ENCODE data around the gene ANK3.
"Not testable (repeated sequence)": the region's sequence is repeated elsewhere in the genome, so short reads cannot be mapped to it uniquely, and the experiment has no call there.

ANK3 gene

DNA sequence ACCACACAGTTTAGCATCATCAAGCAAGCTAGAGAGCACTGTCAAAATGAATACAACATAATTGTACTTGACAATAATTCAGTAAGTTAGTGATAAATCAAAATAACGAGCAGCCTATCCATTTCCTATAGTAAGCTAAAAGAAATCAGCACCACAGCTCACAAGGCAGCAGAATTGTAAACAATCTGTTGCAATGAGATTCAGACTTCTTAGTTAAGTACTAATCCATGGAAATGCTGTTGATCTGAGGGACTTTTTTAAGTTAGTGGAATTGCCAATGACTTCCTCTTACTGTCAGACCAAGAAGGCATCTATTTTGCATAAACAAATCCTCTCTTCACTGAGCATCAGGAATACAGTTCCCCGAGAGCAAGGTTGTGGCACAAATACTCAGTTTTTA lies 346.8 kb downstream of the ANK3 start:
- H3K9ac ChIP-seq (ENCODE audit: low read length): no peak overlapping the region
- H3K27me3 ChIP-seq (ENCODE audit: control insufficient read depth, insufficient read depth, low read length): no peaks in the 10 kb centered on the region
- no peak overlapping the region for H3K27ac ChIP-seq (ENCODE audit: low read depth, low read length)
- no peaks in the 10 kb centered on the region for H3K9me3 ChIP-seq (ENCODE audit: control insufficient read depth, insufficient read depth, low read depth, low read length)
- no peak overlapping the region for H3K4me3 ChIP-seq (ENCODE audit: low read depth, low read length)
- H3K36me3 ChIP-seq (ENCODE audit: control insufficient read depth, insufficient read depth, low read length): no peaks in the 10 kb centered on the region; the same call in 1 of the 2 replicates
- peaks cover 8% of the 10 kb centered on the region; the same call in 1 of the 2 replicates for H3K4me1 ChIP-seq (ENCODE audit: control insufficient read depth, insufficient read depth, low read length)

DNA sequence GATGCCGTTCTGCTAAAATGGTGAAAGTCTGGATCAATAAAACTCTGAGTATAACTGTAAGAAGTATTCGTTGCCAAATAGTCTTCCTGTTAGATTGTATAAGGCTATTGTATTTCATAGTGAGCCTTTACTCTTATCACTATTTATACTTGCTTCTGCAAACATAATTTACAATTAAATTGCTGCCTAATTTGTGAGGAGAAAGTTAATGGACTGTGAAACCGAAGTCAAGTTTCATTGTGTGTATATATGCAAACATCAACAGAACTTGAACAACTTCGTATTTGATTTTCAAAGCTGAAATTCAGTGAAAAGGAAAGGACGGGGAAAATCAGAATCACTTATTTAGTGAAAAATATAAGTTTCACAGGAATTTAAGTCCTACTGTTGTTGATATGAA lies 347.4 kb downstream of the ANK3 start:
- Histone ChIP-seq H3K9ac (ENCODE audit: low read length) (no peak overlapping the region), H3K27me3 (ENCODE audit: control insufficient read depth, insufficient read depth, low read length) (no peaks in the 10 kb centered on the region), H3K36me3 (ENCODE audit: control insufficient read depth, insufficient read depth, low read length) (no peaks in the 10 kb centered on the region; the same call in 1 of the 2 replicates), H3K9me3 (ENCODE audit: control insufficient read depth, insufficient read depth, low read depth, low read length) (no peaks in the 10 kb centered on the region), H3K27ac (ENCODE audit: low read depth, low read length) (no peak overlapping the region), H3K4me3 (ENCODE audit: low read depth, low read length) (no peak overlapping the region), H3K4me1 (ENCODE audit: control insufficient read depth, insufficient read depth, low read length) (peaks cover 8% of the 10 kb centered on the region; the same call in 1 of the 2 replicates)

GRCh38 chr10:60041489-60042133 lies 348.1 kb downstream of the ANK3 start:
- no peaks in the 10 kb centered on the region; the same call in 1 of the 2 replicates for H3K36me3 ChIP-seq (ENCODE audit: control insufficient read depth, insufficient read depth, low read length)
- no peaks in the 10 kb centered on the region for H3K27me3 ChIP-seq (ENCODE audit: control insufficient read depth, insufficient read depth, low read length)
- H3K4me3 ChIP-seq (ENCODE audit: low read depth, low read length): no peak overlapping the region
- no peak overlapping the region for H3K9ac ChIP-seq (ENCODE audit: low read length)
- no peaks in the 10 kb centered on the region for H3K9me3 ChIP-seq (ENCODE audit: control insufficient read depth, insufficient read depth, low read depth, low read length)
- no peak overlapping the region for H3K27ac ChIP-seq (ENCODE audit: low read depth, low read length)
- H3K4me1 ChIP-seq (ENCODE audit: control insufficient read depth, insufficient read depth, low read length): peaks cover 8% of the 10 kb centered on the region; the same call in 1 of the 2 replicates

- H3K27me3 ChIP-seq (ENCODE audit: control insufficient read depth, insufficient read depth, low read length): no peaks in the 10 kb centered on the region
- H3K36me3 ChIP-seq (ENCODE audit: control insufficient read depth, insufficient read depth, low read length): no peaks in the 10 kb centered on the region; the same call in 1 of the 2 replicates
- no peaks in the 10 kb centered on the region for H3K9me3 ChIP-seq (ENCODE audit: control insufficient read depth, insufficient read depth, low read depth, low read length)
- H3K4me1 ChIP-seq (ENCODE audit: control insufficient read depth, insufficient read depth, low read length): peaks cover 8% of the 10 kb centered on the region; the same call in 1 of the 2 replicates
- no peak overlapping the region for H3K27ac ChIP-seq (ENCODE audit: low read depth, low read length)
- H3K4me3 ChIP-seq (ENCODE audit: low read depth, low read length): no peak overlapping the region
- H3K9ac ChIP-seq (ENCODE audit: low read length): no peak overlapping the region
Observed at GRCh38 chr10:60040014-60040662, 349.5 kb downstream of the ANK3 start.

DNA sequence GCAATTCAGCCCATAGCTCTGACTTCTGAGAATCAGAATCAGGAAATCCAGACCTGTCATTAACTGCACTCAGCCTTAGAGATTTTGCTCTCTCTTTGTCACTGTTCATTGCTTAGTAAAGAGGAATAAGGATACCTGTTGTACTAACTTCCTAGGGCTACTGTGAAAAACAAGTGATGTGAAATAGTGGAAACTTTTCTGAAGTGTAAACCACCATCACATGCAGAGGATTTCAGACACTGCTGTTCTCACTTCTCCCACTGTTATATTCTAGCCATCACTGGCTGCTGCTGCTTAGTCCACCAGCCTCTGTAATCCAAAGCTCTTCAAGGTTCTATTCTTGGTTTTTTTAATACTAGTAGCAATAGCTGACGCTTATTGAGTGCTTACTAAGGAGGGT lies 353.7 kb downstream of the ANK3 start:
- H3K4me3 ChIP-seq (ENCODE audit: low read depth, low read length): no peak overlapping the region
- H3K27me3 ChIP-seq (ENCODE audit: control insufficient read depth, insufficient read depth, low read length): no peaks in the 10 kb centered on the region
- no peaks in the 10 kb centered on the region; the same call in 1 of the 2 replicates for H3K36me3 ChIP-seq (ENCODE audit: control insufficient read depth, insufficient read depth, low read length)
- H3K9ac ChIP-seq (ENCODE audit: low read length): no peak overlapping the region
- 0 out of 2 replicates have a peak, but pooled peaks cover 3% of the 10 kb centered on the region for H3K4me1 ChIP-seq (ENCODE audit: control insufficient read depth, insufficient read depth, low read length)
- H3K9me3 ChIP-seq (ENCODE audit: control insufficient read depth, insufficient read depth, low read depth, low read length): no peaks in the 10 kb centered on the region
- H3K27ac ChIP-seq (ENCODE audit: low read depth, low read length): no peak overlapping the region

GRCh38 chr10:60035375-60035774 lies 354.3 kb downstream of the ANK3 start:
- H3K9ac ChIP-seq (ENCODE audit: low read length); H3K4me3 ChIP-seq (ENCODE audit: low read depth, low read length); H3K9me3 ChIP-seq (ENCODE audit: control insufficient read depth, insufficient read depth, low read depth, low read length); H3K4me1 ChIP-seq (ENCODE audit: control insufficient read depth, insufficient read depth, low read length); H3K36me3 ChIP-seq (ENCODE audit: control insufficient read depth, insufficient read depth, low read length); H3K27me3 ChIP-seq (ENCODE audit: control insufficient read depth, insufficient read depth, low read length); H3K27ac ChIP-seq (ENCODE audit: low read depth, low read length): not testable (repeated sequence)

DNA sequence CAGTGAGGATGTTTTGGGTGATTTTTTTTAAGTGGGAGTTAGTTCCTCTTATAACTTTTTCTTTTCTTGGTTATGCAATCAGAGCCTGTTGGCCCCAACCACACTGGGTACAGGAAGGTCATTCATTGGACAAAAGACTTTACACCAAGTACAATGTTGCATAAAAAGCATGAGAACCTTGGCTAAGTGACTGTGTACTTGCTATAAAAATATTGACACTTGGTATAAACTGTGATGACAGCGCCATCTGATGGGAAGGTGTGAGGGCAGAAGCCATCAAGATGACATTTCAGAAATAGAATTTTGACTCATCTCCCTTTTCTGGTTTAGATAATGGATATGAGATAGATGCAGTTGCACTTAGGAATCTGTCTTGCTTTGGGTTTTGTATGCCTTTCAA lies 357.0 kb downstream of the ANK3 start:
- peaks cover 3% of the 10 kb centered on the region; the same call in 1 of the 2 replicates for H3K4me1 ChIP-seq (ENCODE audit: control insufficient read depth, insufficient read depth, low read length)
- H3K36me3 ChIP-seq (ENCODE audit: control insufficient read depth, insufficient read depth, low read length): no peaks in the 10 kb centered on the region
- no peak overlapping the region for H3K9ac ChIP-seq (ENCODE audit: low read length)
- H3K9me3 ChIP-seq (ENCODE audit: control insufficient read depth, insufficient read depth, low read depth, low read length): no peaks in the 10 kb centered on the region
- no peaks in the 10 kb centered on the region for H3K27me3 ChIP-seq (ENCODE audit: control insufficient read depth, insufficient read depth, low read length)
- no peak overlapping the region for H3K4me3 ChIP-seq (ENCODE audit: low read depth, low read length)
- no peak overlapping the region for H3K27ac ChIP-seq (ENCODE audit: low read depth, low read length)

DNA sequence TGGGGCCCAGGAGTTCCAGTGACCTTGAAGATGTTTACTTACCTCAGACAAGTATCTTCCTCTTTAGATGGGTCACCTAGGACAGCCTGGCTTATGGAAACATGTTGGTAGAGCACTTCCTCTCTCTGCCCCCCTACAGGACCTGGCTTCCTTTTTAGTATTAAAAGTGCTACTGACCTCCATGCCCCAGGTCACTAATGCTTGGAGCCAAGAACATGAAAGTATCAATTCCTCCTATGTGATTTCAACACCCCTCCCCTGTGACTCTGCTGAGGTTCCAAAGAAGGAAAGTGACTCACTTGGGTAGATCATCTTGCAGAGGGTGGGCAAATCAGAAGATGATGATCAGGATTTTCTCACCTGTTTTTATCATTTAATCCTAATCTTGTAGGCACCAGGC lies 358.0 kb downstream of the ANK3 start:
- Histone ChIP-seq H3K27me3 (ENCODE audit: control insufficient read depth, insufficient read depth, low read length) (no peaks in the 10 kb centered on the region), H3K27ac (ENCODE audit: low read depth, low read length) (no peak overlapping the region), H3K9ac (ENCODE audit: low read length) (no peak overlapping the region), H3K9me3 (ENCODE audit: control insufficient read depth, insufficient read depth, low read depth, low read length) (no peaks in the 10 kb centered on the region), H3K4me1 (ENCODE audit: control insufficient read depth, insufficient read depth, low read length) (peaks cover 3% of the 10 kb centered on the region; the same call in 1 of the 2 replicates), H3K4me3 (ENCODE audit: low read depth, low read length) (no peak overlapping the region), H3K36me3 (ENCODE audit: control insufficient read depth, insufficient read depth, low read length) (no peaks in the 10 kb centered on the region)

DNA sequence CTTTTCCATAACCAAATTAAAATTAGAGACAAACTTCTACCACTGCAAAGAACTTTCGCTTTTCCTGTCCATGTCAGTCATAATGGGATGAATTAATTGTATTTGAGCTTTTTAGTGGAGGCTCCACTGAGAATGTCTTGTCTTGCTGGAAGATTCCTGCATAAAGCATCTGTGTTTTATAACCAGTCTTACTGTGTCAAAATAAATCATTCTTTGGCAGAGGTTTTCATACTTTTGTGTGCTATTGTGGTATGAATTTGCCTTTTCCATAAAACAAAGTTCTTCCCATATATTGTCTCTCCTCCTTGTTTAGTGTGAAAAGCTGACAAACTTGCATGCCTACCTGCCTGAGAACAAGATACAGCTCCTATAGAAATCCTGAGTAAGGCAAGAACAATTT lies 358.5 kb downstream of the ANK3 start:
- no peak overlapping the region for H3K9ac ChIP-seq (ENCODE audit: low read length)
- no peaks in the 10 kb centered on the region for H3K27me3 ChIP-seq (ENCODE audit: control insufficient read depth, insufficient read depth, low read length)
- no peak overlapping the region for H3K27ac ChIP-seq (ENCODE audit: low read depth, low read length)
- H3K4me1 ChIP-seq (ENCODE audit: control insufficient read depth, insufficient read depth, low read length): peaks cover 3% of the 10 kb centered on the region; the same call in 1 of the 2 replicates
- no peaks in the 10 kb centered on the region for H3K9me3 ChIP-seq (ENCODE audit: control insufficient read depth, insufficient read depth, low read depth, low read length)
- H3K36me3 ChIP-seq (ENCODE audit: control insufficient read depth, insufficient read depth, low read length): no peaks in the 10 kb centered on the region
- H3K4me3 ChIP-seq (ENCODE audit: low read depth, low read length): no peak overlapping the region

DNA sequence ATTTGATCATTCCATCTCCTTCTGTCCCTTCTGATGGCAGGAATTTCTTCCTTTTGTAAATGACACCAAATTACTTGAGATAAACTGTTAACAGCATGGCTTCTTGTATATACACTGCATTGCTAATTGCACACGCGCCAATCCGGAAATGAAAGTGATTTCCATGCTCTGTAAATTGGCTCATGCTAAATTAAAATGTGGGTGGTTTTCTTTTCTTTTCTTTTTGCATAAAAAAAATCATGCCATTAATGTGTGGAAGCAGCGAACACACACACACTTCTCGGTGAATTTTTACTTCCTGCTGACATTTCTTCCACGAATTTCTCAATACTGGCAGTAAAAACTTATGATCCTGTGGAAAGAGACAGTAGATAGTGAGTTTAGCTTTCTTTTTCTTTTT lies 360.2 kb downstream of the ANK3 start:
- H3K4me3 ChIP-seq (ENCODE audit: low read depth, low read length): no peak overlapping the region
- H3K36me3 ChIP-seq (ENCODE audit: control insufficient read depth, insufficient read depth, low read length): no peaks in the 10 kb centered on the region
- H3K27ac ChIP-seq (ENCODE audit: low read depth, low read length): no peak overlapping the region
- H3K9ac ChIP-seq (ENCODE audit: low read length): no peak overlapping the region
- H3K9me3 ChIP-seq (ENCODE audit: control insufficient read depth, insufficient read depth, low read depth, low read length): no peaks in the 10 kb centered on the region
- no peaks in the 10 kb centered on the region for H3K27me3 ChIP-seq (ENCODE audit: control insufficient read depth, insufficient read depth, low read length)
- peaks cover 3% of the 10 kb centered on the region; the same call in 1 of the 2 replicates for H3K4me1 ChIP-seq (ENCODE audit: control insufficient read depth, insufficient read depth, low read length)

DNA sequence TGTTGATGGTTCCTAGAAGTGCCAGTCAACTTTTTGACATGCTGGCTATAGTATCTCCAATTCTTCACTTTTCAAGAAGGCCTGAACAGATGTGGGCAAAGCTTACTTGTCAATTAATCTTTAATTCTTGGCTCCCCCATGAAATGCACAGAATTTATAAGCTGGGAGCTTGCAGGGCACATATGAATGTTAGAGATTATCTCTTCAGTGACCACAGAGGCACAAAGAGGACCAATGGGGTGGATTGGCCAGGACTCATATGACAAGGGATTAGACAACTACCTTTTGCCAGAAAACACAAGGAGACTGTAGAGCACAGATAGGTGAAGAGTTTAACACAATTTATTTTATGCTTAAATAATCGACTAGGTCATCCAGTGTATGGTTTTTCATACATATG lies 361.6 kb downstream of the ANK3 start:
- Histone ChIP-seq H3K4me1 (ENCODE audit: control insufficient read depth, insufficient read depth, low read length) (peaks cover 3% of the 10 kb centered on the region; the same call in 1 of the 2 replicates), H3K9ac (ENCODE audit: low read length) (no peak overlapping the region), H3K4me3 (ENCODE audit: low read depth, low read length) (no peak overlapping the region), H3K27ac (ENCODE audit: low read depth, low read length) (no peak overlapping the region), H3K9me3 (ENCODE audit: control insufficient read depth, insufficient read depth, low read depth, low read length) (no peaks in the 10 kb centered on the region), H3K27me3 (ENCODE audit: control insufficient read depth, insufficient read depth, low read length) (no peaks in the 10 kb centered on the region), H3K36me3 (ENCODE audit: control insufficient read depth, insufficient read depth, low read length) (no peaks in the 10 kb centered on the region)
